Loucy (cell line): Measurements from ENCODE around the gene SLC16A6.

Experiments used
- H2AFZ ChIP-seq: fragments of 200-600 bp; sonication (generic); 2 replicates; pipeline ENCODE4 v1.6.0; 2016; ENCODE audit warnings: antibody characterized with exemption, mild to moderate bottlenecking, low read length, moderate library complexity
- H3F3A ChIP-seq: fragments of 200-600 bp; 2 replicates; pipeline ENCODE4 v1.6.0; 2016; ENCODE audit warnings: antibody characterized with exemption, low read depth, mild to moderate bottlenecking
- H3K27me3 ChIP-seq: fragments of 200-600 bp; sonication (generic); 2 replicates; pipeline ENCODE4 v1.6.1; 2014; ENCODE audit warnings: low read length, mild to moderate bottlenecking; ENCODE audit not compliant: insufficient read depth, poor library complexity, severe bottlenecking
- H3K36me3 ChIP-seq: fragments of 200-600 bp; sonication (generic); 2 replicates; pipeline ENCODE4 v1.6.1; 2016; ENCODE audit warnings: low read length; ENCODE audit not compliant: insufficient read depth
- H3K4me1 ChIP-seq: fragments of 200-600 bp; sonication (generic); 2 replicates; pipeline ENCODE4 v1.5.1; 2014; ENCODE audit warnings: low read length, mild to moderate bottlenecking; ENCODE audit not compliant: insufficient read depth, poor library complexity, severe bottlenecking
- H3K4me2 ChIP-seq: fragments of 200-600 bp; sonication (generic); 2 replicates; pipeline ENCODE4 v1.6.0; 2014; ENCODE audit warnings: antibody characterized with exemption, low read length, low read depth, mild to moderate bottlenecking; ENCODE audit not compliant: poor library complexity, severe bottlenecking
- H3K4me3 ChIP-seq: fragments of 200-600 bp; sonication (generic); 2 replicates; pipeline ENCODE4 v1.5.1; 2014; ENCODE audit warnings: low read length, mild to moderate bottlenecking, mixed read lengths; ENCODE audit not compliant: poor library complexity, severe bottlenecking
- H3K79me2 ChIP-seq: fragments of 200-600 bp; sonication (generic); 2 replicates; pipeline ENCODE4 v1.6.1; 2014; ENCODE audit warnings: low read length; ENCODE audit not compliant: insufficient read depth
- H3K9ac ChIP-seq: fragments of 200-600 bp; sonication (generic); 2 replicates; pipeline ENCODE4 v1.6.0; 2014; ENCODE audit warnings: mild to moderate bottlenecking, low read depth, low read length, moderate library complexity; ENCODE audit not compliant: poor library complexity, severe bottlenecking
- H3K9me2 ChIP-seq: fragments of 200-600 bp; sonication (generic); replicated peaks from 2 replicates; pipeline ENCODE4 v1.6.1; 2016; ENCODE audit warnings: low read depth, low read length, mixed read lengths
- H3K9me3 ChIP-seq: fragments of 200-600 bp; sonication (generic); 2 replicates; pipeline ENCODE4 v1.6.1; 2014; ENCODE audit warnings: mild to moderate bottlenecking, antibody characterized with exemption, low read length, low read depth; ENCODE audit not compliant: insufficient read depth
- H4K20me1 ChIP-seq: fragments of 200-600 bp; sonication (generic); 2 replicates; pipeline ENCODE4 v1.6.0; 2014; ENCODE audit warnings: antibody characterized with exemption, low read length, mild to moderate bottlenecking; ENCODE audit not compliant: insufficient read depth, poor library complexity, severe bottlenecking
- EZH2phosphoT487 ChIP-seq: fragments of 200-600 bp; IDR thresholded peaks from 2 replicates; pipeline ENCODE4 v1.6.1; 2018; ENCODE audit warnings: antibody characterized with exemption, mild to moderate bottlenecking, moderate library complexity, borderline replicate concordance
- TF ChIP-seq, protein P1 (sequence below): fragments of 200-600 bp; sonication (generic); conservative IDR thresholded peaks from 2 replicates; pipeline ENCODE4 v1.5.1; 2014; ENCODE audit warnings: mild to moderate bottlenecking, antibody characterized with exemption, low read length

Gene SLC16A6

GRCh38 chr17:68302666-68303065, 11.7 kb upstream of the SLC16A6 start:
- TF ChIP-seq, protein P1, sequence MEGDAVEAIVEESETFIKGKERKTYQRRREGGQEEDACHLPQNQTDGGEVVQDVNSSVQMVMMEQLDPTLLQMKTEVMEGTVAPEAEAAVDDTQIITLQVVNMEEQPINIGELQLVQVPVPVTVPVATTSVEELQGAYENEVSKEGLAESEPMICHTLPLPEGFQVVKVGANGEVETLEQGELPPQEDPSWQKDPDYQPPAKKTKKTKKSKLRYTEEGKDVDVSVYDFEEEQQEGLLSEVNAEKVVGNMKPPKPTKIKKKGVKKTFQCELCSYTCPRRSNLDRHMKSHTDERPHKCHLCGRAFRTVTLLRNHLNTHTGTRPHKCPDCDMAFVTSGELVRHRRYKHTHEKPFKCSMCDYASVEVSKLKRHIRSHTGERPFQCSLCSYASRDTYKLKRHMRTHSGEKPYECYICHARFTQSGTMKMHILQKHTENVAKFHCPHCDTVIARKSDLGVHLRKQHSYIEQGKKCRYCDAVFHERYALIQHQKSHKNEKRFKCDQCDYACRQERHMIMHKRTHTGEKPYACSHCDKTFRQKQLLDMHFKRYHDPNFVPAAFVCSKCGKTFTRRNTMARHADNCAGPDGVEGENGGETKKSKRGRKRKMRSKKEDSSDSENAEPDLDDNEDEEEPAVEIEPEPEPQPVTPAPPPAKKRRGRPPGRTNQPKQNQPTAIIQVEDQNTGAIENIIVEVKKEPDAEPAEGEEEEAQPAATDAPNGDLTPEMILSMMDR = no peak
- no peak for TF ChIP-seq EZH2phosphoT487
- no peak overlapping the region for H3K4me3 ChIP-seq
- no peaks in the 10 kb centered on the region for H3K36me3 ChIP-seq
- no peaks in the 10 kb centered on the region for H3K9me3 ChIP-seq
- no peaks in the 10 kb centered on the region for H3K9me2 ChIP-seq
- no peaks in the 10 kb centered on the region for H3F3A ChIP-seq
- H4K20me1 ChIP-seq = no peaks in the 10 kb centered on the region
- no peaks in the 10 kb centered on the region for H3K79me2 ChIP-seq
- no peak overlapping the region for H3K4me2 ChIP-seq
- H3K27me3 ChIP-seq = no peaks in the 10 kb centered on the region
- peaks cover 10% of the 10 kb centered on the region for H3K4me1 ChIP-seq
- H3K9ac ChIP-seq = no peak overlapping the region
- peak overlapping the region; percentile 61; the same call in 1 of the 2 replicates for H2AFZ ChIP-seq

DNA sequence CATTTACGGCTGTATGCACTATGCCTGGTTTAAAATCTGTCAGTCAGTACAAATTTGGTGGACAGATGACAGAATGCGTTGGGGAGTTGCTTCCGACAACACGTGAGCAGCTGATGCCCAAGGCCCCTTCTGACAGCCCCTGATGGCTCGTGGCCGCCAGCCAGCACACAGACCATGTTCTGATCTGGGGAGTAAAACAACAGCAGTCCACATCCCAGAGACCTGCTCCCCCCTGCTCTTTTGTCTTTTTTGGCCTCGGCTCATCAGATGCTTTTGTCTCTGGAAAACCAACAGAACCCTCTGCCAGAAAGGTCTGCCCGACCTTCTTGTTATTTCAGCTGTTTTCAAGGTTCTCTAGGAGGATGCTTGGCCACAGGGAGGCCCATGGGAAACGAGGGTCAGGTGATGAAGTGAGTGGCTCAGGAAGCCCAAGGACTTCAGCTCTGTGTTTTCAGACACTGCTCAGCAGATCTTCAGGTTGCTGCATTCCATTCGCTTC, 11.2 kb upstream of the SLC16A6 start:
- no peaks in the 10 kb centered on the region for H3F3A ChIP-seq
- peaks cover 13% of the 10 kb centered on the region for H3K4me1 ChIP-seq
- no peaks in the 10 kb centered on the region for H3K36me3 ChIP-seq
- no peak overlapping the region for H3K4me2 ChIP-seq
- H3K9me2 ChIP-seq = no peaks in the 10 kb centered on the region
- no peaks in the 10 kb centered on the region for H3K79me2 ChIP-seq
- H3K4me3 ChIP-seq = no peak overlapping the region
- H3K9ac ChIP-seq = no peak overlapping the region
- no peaks in the 10 kb centered on the region for H3K27me3 ChIP-seq
- peak overlapping the region; percentile 61; the same call in 1 of the 2 replicates for H2AFZ ChIP-seq
- H3K9me3 ChIP-seq = no peaks in the 10 kb centered on the region
- H4K20me1 ChIP-seq = no peaks in the 10 kb centered on the region
- no peak for TF ChIP-seq EZH2phosphoT487
- TF ChIP-seq, protein P1 = no peak

GRCh38 chr17:68301438-68301959, 10.6 kb upstream of the SLC16A6 start:
- peaks cover 19% of the 10 kb centered on the region for H3K4me1 ChIP-seq
- no peaks in the 10 kb centered on the region for H3K27me3 ChIP-seq
- no peak overlapping the region for H3K4me2 ChIP-seq
- H3K4me3 ChIP-seq = no peak overlapping the region
- no peaks in the 10 kb centered on the region for H3K36me3 ChIP-seq
- H3K79me2 ChIP-seq = no peaks in the 10 kb centered on the region
- no peaks in the 10 kb centered on the region for H4K20me1 ChIP-seq
- no peaks in the 10 kb centered on the region for H3F3A ChIP-seq
- H2AFZ ChIP-seq = no peak overlapping the region
- no peaks in the 10 kb centered on the region for H3K9me2 ChIP-seq
- no peak overlapping the region for H3K9ac ChIP-seq
- no peaks in the 10 kb centered on the region for H3K9me3 ChIP-seq
- TF ChIP-seq, protein P1 = no peak
